Activated CD8-positive, alpha-beta T cell treated with anti-CD3 and anti-CD28 coated beads for 36 hours (primary cell): ENCODE measurements around the gene MPHOSPH8. TPM values are rescaled to one million over a fixed set of nuclear protein-coding genes. Genes with fewer than 3 reads are reported as not detected.
A peak's percentile ranks its signal among the peaks of the same experiment; 100 is the strongest.

Source experiments
- ATAC-seq: fragments of 200-7000 bp; cut with Tn5 transposase; one replicate; pipeline ENCODE4 v1.10.0; 2021; ENCODE audit warnings: mild to moderate bottlenecking, moderate library complexity
- CTCF ChIA-PET: fragments of 350-600 bp; sonication (Branson Sonifier 250); formaldehyde crosslinking; loops from one replicate; lab custom pipeline; 2021; ENCODE audit warnings: antibody characterized with exemption; lab: Charles Lee
- POLR2A ChIA-PET: fragments of 350-600 bp; sonication (Branson Sonifier 250); formaldehyde crosslinking; loops from one replicate; lab custom pipeline; 2021; ENCODE audit warnings: antibody characterized with exemption; lab: Charles Lee
- DNase-seq: peaks from one replicate; pipeline ENCODE4 v3.0.0-alpha.2; 2020
- H3K27ac Mint-ChIP-seq: one replicate; pipeline ENCODE4 v1.8.0; 2021; ENCODE audit warnings: mild to moderate bottlenecking, mixed read lengths
- H3K27me3 Mint-ChIP-seq: one replicate; pipeline ENCODE4 v1.8.0; 2021; ENCODE audit warnings: mixed read lengths
- H3K36me3 Mint-ChIP-seq: one replicate; pipeline ENCODE4 v1.8.0; 2021; ENCODE audit warnings: low read depth, mixed read lengths
- H3K4me1 Mint-ChIP-seq: one replicate; pipeline ENCODE4 v1.8.0; 2021; ENCODE audit warnings: low read depth, mixed read lengths
- H3K4me3 Mint-ChIP-seq: one replicate; pipeline ENCODE4 v1.8.0; 2021; ENCODE audit warnings: mild to moderate bottlenecking, moderate library complexity, mixed read lengths
- H3K9me3 Mint-ChIP-seq: one replicate; pipeline ENCODE4 v1.8.0; 2021; ENCODE audit warnings: mixed read lengths
- intact Hi-C: fragments of 100-400 bp; cut with micrococcal nuclease; formaldehyde crosslinking; loops from one replicate; pipeline ENCODE4 v1.10.0; 2022
- total RNA-seq, 2 experiments: library from RNA; stranded (reverse); gene quantifications; one replicate each; pipeline ENCODE4 v1.2.3, GENCODE V29; 2021
- TF ChIP-seq, protein P1 (sequence below): fragments of 200-600 bp; IDR thresholded peaks from one replicate; pipeline ENCODE4 v1.8.0; 2022; ENCODE audit warnings: antibody characterized with exemption, mild to moderate bottlenecking

MPHOSPH8 gene
- total RNA-seq, 2 experiments from 2014 or later = 26.9 to 27.4 TPM

DNA sequence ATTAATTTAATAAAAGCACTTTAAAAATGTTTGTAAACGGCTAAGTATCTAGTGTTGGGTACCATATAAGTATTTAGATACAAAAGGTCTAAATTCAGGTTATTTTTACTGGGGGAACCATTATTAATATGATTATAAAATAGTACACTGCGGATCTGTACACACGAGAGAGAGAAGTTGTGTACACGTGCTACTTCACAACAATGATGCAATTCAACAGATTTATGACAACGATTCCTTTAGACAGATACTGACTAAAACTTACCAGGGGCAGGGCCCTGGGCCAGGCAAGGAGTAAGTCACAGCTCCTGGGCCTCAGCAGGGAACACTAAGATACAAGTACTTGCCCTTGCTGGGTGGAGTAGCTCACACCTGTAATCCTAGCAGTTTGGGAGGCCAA is 43.0 kb upstream of the MPHOSPH8 start:
- DNase-seq = no peak
- H3K36me3 Mint-ChIP-seq = peaks cover 2% of the 10 kb centered on the region
- ATAC-seq = no peak
- H3K9me3 Mint-ChIP-seq = no peaks in the 10 kb centered on the region
- H3K4me1 Mint-ChIP-seq = peaks cover 19% of the 10 kb centered on the region
- H3K4me3 Mint-ChIP-seq = no peak overlapping the region
- ChIA-PET CTCF (no interaction called here), POLR2A (no interaction called here)
- no peak overlapping the region for H3K27ac Mint-ChIP-seq
- TF ChIP-seq, protein P1, sequence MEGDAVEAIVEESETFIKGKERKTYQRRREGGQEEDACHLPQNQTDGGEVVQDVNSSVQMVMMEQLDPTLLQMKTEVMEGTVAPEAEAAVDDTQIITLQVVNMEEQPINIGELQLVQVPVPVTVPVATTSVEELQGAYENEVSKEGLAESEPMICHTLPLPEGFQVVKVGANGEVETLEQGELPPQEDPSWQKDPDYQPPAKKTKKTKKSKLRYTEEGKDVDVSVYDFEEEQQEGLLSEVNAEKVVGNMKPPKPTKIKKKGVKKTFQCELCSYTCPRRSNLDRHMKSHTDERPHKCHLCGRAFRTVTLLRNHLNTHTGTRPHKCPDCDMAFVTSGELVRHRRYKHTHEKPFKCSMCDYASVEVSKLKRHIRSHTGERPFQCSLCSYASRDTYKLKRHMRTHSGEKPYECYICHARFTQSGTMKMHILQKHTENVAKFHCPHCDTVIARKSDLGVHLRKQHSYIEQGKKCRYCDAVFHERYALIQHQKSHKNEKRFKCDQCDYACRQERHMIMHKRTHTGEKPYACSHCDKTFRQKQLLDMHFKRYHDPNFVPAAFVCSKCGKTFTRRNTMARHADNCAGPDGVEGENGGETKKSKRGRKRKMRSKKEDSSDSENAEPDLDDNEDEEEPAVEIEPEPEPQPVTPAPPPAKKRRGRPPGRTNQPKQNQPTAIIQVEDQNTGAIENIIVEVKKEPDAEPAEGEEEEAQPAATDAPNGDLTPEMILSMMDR = no peak
- H3K27me3 Mint-ChIP-seq = peaks cover 2% of the 10 kb centered on the region
- intact Hi-C loops = no loop called here

DNA sequence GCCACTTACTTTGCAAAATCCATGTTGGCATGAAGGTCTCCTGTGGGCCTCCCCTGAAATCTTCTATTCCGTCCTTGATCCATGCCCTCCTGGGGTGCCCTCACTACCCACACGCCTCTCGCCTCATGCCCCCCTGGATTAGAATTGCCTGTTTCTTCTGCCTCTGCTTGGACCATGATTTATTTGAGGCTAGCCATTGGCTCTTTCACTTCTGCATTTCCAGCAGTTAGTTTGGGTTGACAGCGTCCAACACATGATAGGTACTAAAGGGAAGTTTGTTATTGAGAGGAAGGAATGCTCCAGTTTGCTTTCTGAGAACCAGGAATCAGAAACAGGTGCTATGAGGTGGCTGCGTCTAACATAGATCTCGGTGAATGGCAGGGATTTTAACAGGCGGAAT is 41.6 kb upstream of the MPHOSPH8 start:
- ATAC-seq = no peak
- H3K4me1 Mint-ChIP-seq = peaks cover 14% of the 10 kb centered on the region
- peaks cover 8% of the 10 kb centered on the region for H3K27me3 Mint-ChIP-seq
- H3K36me3 Mint-ChIP-seq = no peaks in the 10 kb centered on the region
- intact Hi-C loops = no loop called here
- no peak overlapping the region for H3K4me3 Mint-ChIP-seq
- H3K9me3 Mint-ChIP-seq = no peaks in the 10 kb centered on the region
- H3K27ac Mint-ChIP-seq = no peak overlapping the region
- DNase-seq = no peak
- CTCF ChIA-PET = no interaction called here
- POLR2A ChIA-PET = no interaction called here
- TF ChIP-seq, protein P1 = no peak

DNA sequence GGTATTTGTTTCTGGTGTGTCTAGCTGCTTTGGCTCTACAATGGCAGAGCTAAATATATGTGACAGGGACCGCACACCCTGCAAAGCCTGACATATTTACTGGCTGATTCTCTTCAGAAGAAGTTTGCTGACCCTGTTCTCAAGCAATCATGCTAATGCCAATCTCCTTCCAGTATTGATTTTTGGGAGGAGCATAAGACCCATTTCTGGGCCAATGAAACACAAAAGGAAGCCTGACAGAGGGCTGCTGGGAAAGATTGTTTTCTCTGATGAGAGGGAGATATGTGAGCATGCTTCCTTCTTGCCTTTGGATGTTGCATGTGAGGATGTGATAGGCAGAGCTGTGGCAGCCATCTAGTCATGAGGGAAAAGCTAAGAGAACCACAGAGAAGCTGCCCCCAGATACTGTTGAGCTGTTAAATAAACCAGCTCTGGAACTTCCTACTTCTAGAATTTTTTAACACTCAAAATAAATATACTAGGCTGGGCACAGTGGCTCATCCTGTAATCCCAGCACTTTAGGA is 40.7 kb upstream of the MPHOSPH8 start:
- intact Hi-C loops = no loop called here
- CTCF ChIA-PET = no interaction called here
- H3K27me3 Mint-ChIP-seq = peaks cover 11% of the 10 kb centered on the region
- no peak overlapping the region for H3K27ac Mint-ChIP-seq
- peaks cover 6% of the 10 kb centered on the region for H3K4me1 Mint-ChIP-seq
- TF ChIP-seq, protein P1 = no peak
- no peak for ATAC-seq
- no peaks in the 10 kb centered on the region for H3K9me3 Mint-ChIP-seq
- no peaks in the 10 kb centered on the region for H3K36me3 Mint-ChIP-seq
- POLR2A ChIA-PET = no interaction called here
- no peak for DNase-seq
- H3K4me3 Mint-ChIP-seq = no peak overlapping the region

DNA sequence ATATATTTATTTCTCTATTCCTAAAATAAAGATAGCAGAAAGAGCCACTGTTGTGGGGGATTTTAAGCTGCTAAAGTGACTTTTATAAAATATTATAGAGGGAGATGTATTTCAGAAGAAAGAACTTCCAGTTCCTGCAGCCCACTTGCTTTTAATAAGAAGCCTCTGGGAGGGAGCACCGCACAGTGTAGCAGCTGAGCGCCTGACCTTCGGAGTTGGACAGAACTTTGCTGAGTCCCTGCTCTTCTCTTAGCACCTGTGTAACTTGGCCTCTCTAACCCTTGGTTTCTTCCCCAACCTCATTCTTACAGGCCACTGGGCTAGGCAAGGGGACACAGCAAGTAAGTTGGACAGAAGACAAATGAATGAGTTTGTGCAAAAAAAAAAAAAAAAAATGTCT is 37.4 kb upstream of the MPHOSPH8 start:
- Mint-ChIP-seq H3K9me3 (no peaks in the 10 kb centered on the region), H3K4me1 (peaks cover 2% of the 10 kb centered on the region), H3K27me3 (peaks cover 19% of the 10 kb centered on the region), H3K36me3 (no peaks in the 10 kb centered on the region), H3K4me3 (no peak overlapping the region), H3K27ac (no peak overlapping the region)
- no peak for DNase-seq
- no peak for ATAC-seq
- TF ChIP-seq, protein P1 = no peak
- ChIA-PET CTCF (no interaction called here), POLR2A (no interaction called here)
- intact Hi-C loops = no loop called here

DNA sequence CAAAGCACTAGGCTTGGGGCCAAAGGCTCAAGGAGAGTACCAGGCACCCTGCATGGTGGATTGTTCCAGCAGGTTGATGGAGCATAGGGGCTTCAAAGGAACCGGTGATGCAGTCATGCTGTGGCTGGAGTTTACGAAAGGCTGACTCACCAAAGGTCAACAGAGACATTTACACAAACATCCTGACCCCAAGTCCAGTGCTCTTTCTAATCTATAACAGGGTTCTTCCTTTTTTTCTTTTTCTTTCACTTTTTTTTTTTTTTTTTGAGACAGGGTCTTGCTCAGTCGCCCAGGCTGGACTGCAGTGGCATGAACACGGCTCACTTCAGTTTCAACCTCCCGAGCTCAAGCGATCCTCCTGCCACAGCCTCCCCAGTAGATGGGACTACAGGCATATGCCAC is 36.5 kb upstream of the MPHOSPH8 start:
- DNase-seq (peak; percentile 11), ATAC-seq (no peak)
- no peaks in the 10 kb centered on the region for H3K36me3 Mint-ChIP-seq
- H3K4me1 Mint-ChIP-seq = peaks cover 2% of the 10 kb centered on the region
- H3K9me3 Mint-ChIP-seq = no peaks in the 10 kb centered on the region
- H3K27me3 Mint-ChIP-seq = peaks cover 20% of the 10 kb centered on the region
- no peak overlapping the region for H3K27ac Mint-ChIP-seq
- TF ChIP-seq, protein P1 = no peak
- H3K4me3 Mint-ChIP-seq = no peak overlapping the region
- POLR2A ChIA-PET = interaction anchor here (0.6 kb wide), 1 partner anchor 165 kb away, joined by 3 read pairs; no protein-coding TSS in a partner anchor
- intact Hi-C loops = no loop called here
- CTCF ChIA-PET = interaction anchor here (1.0 kb wide), 1 partner anchor 9 kb away, joined by 3 read pairs; no protein-coding TSS in a partner anchor
